ENCODE results near the gene TP53BP2.

Gene TP53BP2

DNA sequence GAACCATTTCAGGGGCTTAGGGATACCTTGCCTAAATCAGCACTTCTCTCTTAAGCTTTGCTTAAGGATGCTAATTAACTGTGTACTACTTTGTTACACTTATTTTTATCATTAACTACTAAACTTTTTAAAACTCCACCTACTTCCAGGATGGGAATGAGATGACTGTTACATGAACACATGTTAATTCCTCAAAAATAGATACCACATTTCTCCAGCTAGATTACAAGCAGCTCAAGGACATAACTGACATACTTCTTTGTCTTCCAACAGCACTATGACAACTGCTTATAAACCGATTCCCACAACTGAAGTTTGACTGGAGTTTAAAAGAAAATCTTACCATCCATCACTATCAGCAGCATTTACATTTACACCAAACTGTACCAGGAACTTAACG lies 53.7 kb downstream of the TP53BP2 start:
- DNase-seq: no peak

- DNase-seq: no peak
These were observed 56.9 kb downstream of the TP53BP2 start for GRCh38 chr1:223788746-223789415.

GRCh38 chr1:223785808-223786207 lies 59.9 kb downstream of the TP53BP2 start:
- no peak for DNase-seq

GRCh38 chr1:223784541-223784940 lies 61.2 kb downstream of the TP53BP2 start:
- no peak for DNase-seq

GRCh38 chr1:223783676-223784075 lies 62.1 kb downstream of the TP53BP2 start:
- no peak for DNase-seq

- no peak for DNase-seq
These were observed 64.8 kb downstream of the TP53BP2 start for GRCh38 chr1:223780949-223781348.

GRCh38 chr1:223780318-223780717 lies 65.4 kb downstream of the TP53BP2 start:
- DNase-seq: no peak

DNA sequence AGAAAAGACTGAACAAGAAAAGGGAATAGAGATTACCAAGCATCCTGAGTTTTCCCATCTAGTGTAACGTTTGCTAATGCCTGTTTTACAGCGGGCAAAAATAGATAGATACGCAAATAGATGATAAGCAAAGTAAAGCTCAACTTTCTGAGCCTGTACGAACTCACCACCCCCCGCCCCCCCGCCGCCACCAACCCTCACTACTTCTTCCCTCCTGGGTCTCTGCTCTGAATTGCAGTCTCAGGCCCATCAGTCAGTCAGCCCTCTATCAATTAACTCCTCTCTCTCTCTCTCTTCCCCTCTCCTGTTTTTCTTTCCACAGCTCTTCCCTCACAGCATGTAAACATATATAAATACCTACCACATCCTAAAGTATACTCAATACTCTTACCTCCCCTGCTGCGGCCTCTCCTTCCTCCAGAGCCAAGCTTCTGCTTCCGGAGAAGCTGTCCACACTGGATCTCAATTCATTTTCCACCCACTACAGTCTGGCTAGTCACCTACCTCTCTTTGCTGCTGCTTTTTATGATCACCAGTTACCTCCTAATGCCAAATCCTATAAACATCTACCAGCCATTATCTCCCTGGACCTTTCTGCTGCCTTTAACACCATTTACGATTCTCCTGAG lies 68.8 kb downstream of the TP53BP2 start:
- no peak for DNase-seq

GRCh38 chr1:223776075-223776814 lies 69.5 kb downstream of the TP53BP2 start:
- DNase-seq: no peak

DNA sequence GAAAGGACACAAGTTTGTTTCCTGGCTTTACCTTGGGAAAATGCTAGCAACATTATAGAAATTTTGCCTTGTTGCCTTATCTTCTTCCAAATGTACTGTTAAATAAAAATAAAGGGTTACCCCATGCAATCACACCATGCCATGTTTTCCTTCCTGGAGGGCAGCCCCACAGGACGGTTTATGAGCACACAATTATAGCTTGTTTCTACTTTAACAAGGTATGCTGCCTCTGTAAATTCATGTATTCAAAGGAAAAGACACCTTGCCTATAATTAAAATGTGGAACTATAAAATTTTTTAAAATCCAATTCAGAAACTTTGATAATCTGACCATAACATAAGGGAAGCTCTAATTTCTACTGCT lies 70.1 kb downstream of the TP53BP2 start:
- no peak for DNase-seq

- no peak for DNase-seq
These were observed 70.7 kb downstream of the TP53BP2 start for GRCh38 chr1:223775054-223775453.

DNA sequence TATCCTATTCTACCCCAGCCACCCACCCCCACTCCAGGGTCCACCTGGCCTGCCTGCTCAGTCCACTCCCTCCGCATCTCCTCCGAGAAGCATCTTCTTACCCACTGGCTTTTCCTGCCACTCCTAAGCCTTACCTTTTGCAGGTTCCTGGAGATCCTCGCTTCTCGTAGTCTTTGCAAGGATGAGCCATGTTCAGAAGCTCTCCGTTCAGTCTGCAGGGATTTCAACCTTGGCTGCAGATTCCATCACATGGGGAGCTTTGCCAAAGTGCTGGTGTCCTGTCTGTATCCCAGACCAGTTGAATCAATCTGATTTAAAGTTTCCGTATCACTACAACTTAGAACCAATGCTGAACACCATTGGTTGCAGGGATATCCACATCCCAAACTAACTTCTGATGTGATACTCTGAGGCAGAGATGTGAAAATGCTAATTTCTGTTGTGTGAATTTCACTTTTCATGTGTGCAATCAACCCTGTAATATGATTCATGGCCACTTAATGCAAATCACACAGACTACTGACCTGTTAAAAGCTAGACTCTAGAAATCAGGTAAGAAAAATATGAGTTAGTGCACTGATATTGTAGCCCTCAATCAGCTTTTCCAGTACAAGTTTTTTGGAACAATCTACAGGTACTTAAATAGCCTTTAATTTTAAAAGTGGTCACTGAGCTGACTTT lies 71.5 kb downstream of the TP53BP2 start:
- no peak for DNase-seq

- DNase-seq: no peak
These were observed 73.0 kb downstream of the TP53BP2 start for GRCh38 chr1:223772771-223773160.

GRCh38 chr1:223771814-223772770 lies 73.7 kb downstream of the TP53BP2 start:
- no peak for DNase-seq

DNA sequence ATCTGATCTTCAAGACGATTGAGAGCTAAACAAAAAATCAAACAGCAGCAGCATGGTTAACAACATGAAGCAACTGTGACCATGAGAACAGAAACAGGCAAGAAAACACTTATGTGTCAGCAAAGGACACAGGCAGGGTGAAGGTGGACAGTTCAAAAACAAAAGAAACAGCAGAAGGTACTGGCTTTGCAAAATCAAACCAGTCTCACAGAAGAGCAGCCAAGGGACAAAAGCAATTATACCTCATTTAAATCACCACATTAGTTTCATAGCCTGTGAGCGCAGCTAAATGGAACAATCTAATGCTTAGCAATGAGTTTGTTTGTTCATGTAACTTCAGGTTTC lies 74.3 kb downstream of the TP53BP2 start:
- DNase-seq: no peak

DNA sequence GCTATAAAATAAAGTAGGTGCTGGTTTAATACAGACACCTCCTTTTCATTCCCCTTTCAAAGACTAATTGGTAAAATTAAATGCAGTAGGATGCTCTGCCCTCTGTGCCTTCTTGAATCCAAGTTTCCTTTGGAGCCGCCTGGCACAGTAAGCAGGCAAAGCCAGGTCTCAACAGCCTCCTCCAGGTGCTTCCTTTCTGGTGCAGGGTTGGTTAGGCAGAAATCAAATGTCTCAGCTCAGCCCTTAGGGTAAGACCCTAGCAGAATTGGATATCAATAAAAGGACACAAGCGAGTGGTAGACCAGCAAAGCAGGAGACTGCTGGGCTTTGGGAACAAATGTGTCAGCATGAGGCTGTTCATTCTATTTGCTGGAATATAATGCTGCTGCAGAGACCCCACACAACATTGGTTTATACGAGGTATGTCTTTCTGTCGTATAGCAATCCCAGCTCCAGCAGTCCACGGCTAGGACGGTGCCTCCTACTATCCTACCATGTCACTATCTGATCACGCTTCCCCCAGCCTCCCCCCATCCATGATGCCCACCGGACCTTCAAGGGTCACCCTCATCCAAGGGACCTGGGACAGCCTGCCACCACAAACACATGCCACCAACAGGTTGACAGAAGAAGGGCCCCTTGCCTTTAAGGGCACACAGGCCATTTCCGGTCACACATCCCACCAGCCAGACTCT lies 75.0 kb downstream of the TP53BP2 start:
- no peak for DNase-seq

- DNase-seq: no peak
These were observed 79.9 kb downstream of the TP53BP2 start for GRCh38 chr1:223765719-223766340.

GRCh38 chr1:223765036-223765718 lies 80.6 kb downstream of the TP53BP2 start:
- no peak for DNase-seq

- no peak for DNase-seq
These were observed 81.9 kb downstream of the TP53BP2 start for GRCh38 chr1:223763881-223764280.

DNA sequence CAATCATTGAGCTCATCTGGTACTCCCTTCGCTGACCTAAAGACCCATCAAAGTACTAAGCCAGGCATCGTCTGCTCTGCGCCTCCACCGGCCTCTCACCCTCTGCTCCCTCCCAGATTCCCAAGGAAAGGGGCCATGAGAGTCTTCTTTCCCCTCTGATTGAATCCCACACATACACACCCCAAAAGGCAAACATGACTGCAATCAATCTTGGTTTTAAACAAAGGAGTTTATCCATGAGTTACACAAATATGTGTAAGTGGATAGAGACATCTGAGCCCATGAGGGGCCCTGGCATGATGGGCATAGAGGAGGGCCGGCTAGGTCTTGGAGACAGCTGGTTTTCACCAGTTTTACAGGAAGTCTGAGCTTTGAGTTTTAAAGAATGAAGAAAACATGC lies 82.5 kb downstream of the TP53BP2 start:
- DNase-seq: no peak

- DNase-seq: no peak
These were observed 84.3 kb downstream of the TP53BP2 start for GRCh38 chr1:223761411-223761810.

Measured in activated gamma-delta T cell (primary cell).